Measurements from ENCODE around the gene CELF4. TPM values are rescaled to one million over a fixed set of nuclear protein-coding genes. Genes with fewer than 3 reads are reported as not detected.

CELF4 gene
- total and polyA plus RNA-seq, 10 of the 15 experiments (the other 5 are each of a cell fraction or from before 2014, with no cell fraction given): 0.03 to 0.32 TPM; not detected in 8

GRCh38 chr18:37458697-37459096 is 106.9 kb downstream of the CELF4 start (continued):
- TF ChIP-seq HSF1 (IDR thresholded peaks at IDR 0.05; ENCODE audit: low read depth, low read length): no peak
- no peak for TF ChIP-seq CREM (IDR thresholded peaks at IDR 0.05; ENCODE audit: low read depth)

GRCh38 chr18:37457753-37458152 is 107.8 kb downstream of the CELF4 start:
- no peaks in the 10 kb centered on the region for H3K36me3 ChIP-seq (ENCODE audit: control insufficient read depth in 2 of 2, insufficient read depth in 2 of 2, low read length in 1 of 2)
- no peak overlapping the region for H3K4me2 ChIP-seq (ENCODE audit: control insufficient read depth, insufficient read depth)
- no peak for FAIRE-seq
- 10% methylated on average over 8 of the region's 8 CpGs for whole genome bisulfite sequencing (ENCODE audit: insufficient coverage, insufficient replicate concordance, low lambda C conversion rate, missing lambda C conversion rate)
- ChIA-PET RAD21 (ENCODE audit: unreplicated experiment) (no interaction called here), POLR2A (no interaction called here), SMC1A (ENCODE audit: uncharacterized antibody, unreplicated experiment) (no interaction called here), CTCF (no interaction called here)
- no peak for TF ChIP-seq ZNF687 (IDR thresholded peaks at IDR 0.05)
- no peak for TF ChIP-seq SUZ12 (IDR thresholded peaks at IDR 0.05; ENCODE audit: unreplicated experiment)
- no peak for TF ChIP-seq SMAD1 (IDR thresholded peaks at IDR 0.05; ENCODE audit: low read depth, partially characterized antibody)
- TF ChIP-seq CBFB (IDR thresholded peaks at IDR 0.05; ENCODE audit: low read depth): no peak
- no peak for TF ChIP-seq DPF2 (IDR thresholded peaks at IDR 0.05)
- no peak for TF ChIP-seq PAX8 (IDR thresholded peaks at IDR 0.05)
- no peak for TF ChIP-seq MYB (IDR thresholded peaks at IDR 0.05; ENCODE audit: borderline replicate concordance, low read depth, low read length)
- TF ChIP-seq E2F8 (IDR thresholded peaks at IDR 0.05; ENCODE audit: low read depth, partially characterized antibody): no peak
- no peaks in the 10 kb centered on the region for H3K79me2 ChIP-seq (ENCODE audit: control insufficient read depth, insufficient read depth, low read length)
- no peaks in the 10 kb centered on the region for H3K4me1 ChIP-seq (ENCODE audit: control insufficient read depth, insufficient read depth, low read length)
- no peak overlapping the region for H3K9ac ChIP-seq (ENCODE audit: control insufficient read depth, insufficient read depth, low read length)
- H3K27me3 ChIP-seq (replicated peaks in 1 of 2; ENCODE audit: control insufficient read depth in 2 of 2, insufficient read depth in 2 of 2, low read length in 1 of 2): peaks cover 0 to 7% of the 10 kb centered on the region in 2 experiments; a peak in 3 of 4 replicates
- DNase-seq (ENCODE audit: low read depth, low spot score): no peak
- no peaks in the 10 kb centered on the region for H3K9me3 ChIP-seq (replicated peaks; ENCODE audit: control insufficient read depth, insufficient read depth, low read length)
- no peak overlapping the region for H3K27ac ChIP-seq (ENCODE audit: control insufficient read depth, insufficient read depth)
- no peak for ATAC-seq
- in situ Hi-C loops (cut with MboI): no loop called here
- BruUV-seq (replicated peaks): no TSS peak
- H2AFZ ChIP-seq (ENCODE audit: control insufficient read depth, low read depth, low read length): no peak overlapping the region
- intact Hi-C loops (cut with micrococcal nuclease; ENCODE audit: unreplicated experiment): no loop called here
- H4K20me1 ChIP-seq (ENCODE audit: control insufficient read depth, insufficient read depth): no peaks in the 10 kb centered on the region
- H3K4me3 ChIP-seq: no peak overlapping the region

Data from GM12878 (cell line).